NCI-H1048 (cell line): ENCODE data around the gene OR10H4.
"Not testable (repeated sequence)": the region's sequence is repeated elsewhere in the genome, so short reads cannot be mapped to it uniquely, and the experiment has no call there.

Experiments
- DNase-seq: peaks from one replicate; lab custom pipeline; 2025; lab: John Stamatoyannopoulos, UW

The OR10H4 gene

DNA sequence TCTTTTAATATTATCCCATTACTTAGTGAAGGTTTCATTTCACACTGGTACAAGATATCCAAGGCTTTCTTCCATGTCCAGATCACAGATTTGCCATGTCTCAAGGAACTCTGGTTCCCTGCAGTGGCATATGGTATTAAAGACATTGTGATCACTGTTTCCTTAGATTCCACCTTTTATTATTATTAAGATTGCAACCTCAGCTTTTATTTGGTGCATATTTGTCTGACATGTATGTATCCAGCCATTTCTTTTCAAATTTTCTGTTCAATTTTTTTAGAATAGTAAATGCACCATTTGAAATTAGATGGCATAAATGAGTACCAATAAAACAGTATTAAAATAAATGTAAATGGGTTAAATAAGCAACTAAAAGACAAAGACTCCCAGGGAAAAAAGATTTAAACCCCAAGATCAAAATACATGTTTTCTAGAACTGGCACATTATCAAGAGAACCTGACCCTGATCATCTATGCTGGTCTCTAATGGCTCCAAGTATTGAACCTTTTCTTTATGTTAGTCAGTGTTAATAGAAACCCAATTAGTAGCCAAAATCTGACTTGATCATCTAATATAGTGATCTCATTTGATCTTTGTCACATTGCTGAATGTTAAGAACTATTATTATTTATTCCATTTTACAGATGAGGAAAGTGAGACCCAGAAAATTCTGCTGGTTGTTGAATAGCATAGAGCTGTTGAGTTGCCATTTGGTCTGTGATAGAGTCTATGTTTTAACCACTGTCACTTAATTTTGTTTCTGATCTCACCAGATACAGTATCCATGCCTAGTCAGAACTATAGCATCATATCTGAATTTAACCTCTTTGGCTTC is at the start of gene OR10H4:
Gene OR10H4, plus strand, starts transcription at position 786 of the 836 bp plus-strand sequence. Its CDS starts 0 bp downstream, at position 786.
- no peak for DNase-seq

GRCh38 chr19:15899561-15899960 is 49.2 kb upstream of the OR10H4 start:
- not testable (repeated sequence) for DNase-seq

DNA sequence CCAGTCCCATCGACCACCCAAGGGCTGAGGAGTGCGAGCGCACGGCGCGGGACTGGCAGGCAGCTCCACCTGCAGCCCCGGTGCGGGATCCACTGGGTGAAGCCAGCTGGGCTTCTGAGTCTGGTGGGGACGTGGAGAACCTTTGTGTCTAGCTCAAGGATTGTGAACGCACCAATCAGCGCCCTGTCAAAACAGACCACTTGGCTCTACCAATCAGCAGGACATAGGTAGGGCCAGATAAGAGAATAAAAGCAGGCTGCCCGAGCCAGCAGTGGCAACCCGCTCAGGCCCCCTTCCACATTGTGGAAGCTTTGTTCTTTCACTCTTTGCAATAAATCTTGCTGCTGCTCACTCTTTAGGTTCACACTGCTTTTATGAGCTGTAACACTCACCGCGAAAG is 48.8 kb upstream of the OR10H4 start:
- DNase-seq: not testable (repeated sequence)

- DNase-seq: no peak
These were observed 48.3 kb upstream of the OR10H4 start for GRCh38 chr19:15900504-15900903.

DNA sequence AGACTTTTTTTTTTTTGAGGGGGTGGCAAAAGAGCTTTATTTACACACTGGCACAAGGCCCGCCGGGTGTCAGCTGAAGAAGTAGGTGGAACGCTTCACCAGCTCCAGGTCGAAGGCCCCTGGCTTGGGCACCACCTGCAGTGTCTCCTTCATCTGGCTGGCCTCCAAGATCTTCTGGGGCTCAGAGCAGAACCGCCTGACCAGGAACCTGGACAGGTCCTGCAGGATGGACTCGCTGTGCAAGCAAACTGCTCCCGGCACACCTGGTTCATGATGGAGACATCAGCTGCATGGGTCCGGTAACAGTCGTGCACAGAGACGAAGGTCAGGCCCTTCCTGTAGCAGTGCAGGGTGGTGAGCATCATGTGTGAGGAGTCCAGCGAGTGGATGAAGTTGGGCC is 46.6 kb upstream of the OR10H4 start:
- no peak for DNase-seq

DNA sequence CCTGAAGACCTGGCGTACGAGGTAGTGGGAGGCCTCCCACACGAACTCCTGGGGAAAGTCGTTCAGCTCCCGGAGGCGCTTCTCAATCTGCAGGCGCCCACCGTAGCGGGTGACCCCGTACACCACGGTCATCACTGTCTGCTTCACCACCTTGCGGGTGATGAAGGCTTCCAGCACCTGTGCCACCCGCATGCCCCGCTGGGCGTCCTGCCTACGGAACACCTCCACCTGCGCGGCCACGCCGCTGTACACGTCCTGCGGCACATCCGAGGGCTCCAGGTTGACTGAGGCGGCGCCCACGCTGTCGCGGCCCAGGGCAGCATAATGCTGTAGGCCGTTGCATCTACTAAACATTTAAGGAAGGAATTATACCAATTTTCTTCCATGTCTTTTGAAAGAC is 45.9 kb upstream of the OR10H4 start:
- not testable (repeated sequence) for DNase-seq

GRCh38 chr19:15905026-15905425 is 43.8 kb upstream of the OR10H4 start:
- DNase-seq: no peak

DNA sequence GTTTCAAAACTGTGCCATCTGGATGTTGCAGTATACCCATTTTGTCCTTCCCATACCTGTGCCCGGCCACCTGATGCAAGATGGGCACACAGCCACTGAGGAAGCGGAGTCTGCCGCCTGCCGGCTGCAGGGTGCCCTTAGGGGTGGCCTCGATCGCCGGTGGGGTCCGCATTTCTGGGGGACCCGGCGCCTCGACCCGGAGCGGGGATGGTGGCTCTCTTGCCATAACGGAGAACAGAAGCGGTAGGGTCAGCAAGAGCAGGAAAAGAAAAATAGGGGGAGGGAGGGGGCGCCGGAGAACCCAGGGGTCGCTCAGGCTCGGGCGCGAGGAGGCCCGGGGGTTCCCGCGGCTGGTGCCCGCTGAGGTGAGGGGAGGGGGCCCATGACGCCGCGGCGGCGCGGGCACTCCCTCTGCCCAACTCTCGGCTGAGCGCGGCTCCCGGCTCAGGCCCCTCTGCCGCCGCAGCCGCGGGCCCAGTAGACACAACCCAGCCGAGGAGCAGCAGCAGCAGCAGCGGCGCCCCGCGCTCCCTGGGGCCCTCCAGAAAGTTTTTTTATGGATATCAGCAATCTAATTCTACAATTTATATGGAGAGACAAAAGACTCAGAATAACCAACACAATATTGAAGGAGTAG is 37.1 kb upstream of the OR10H4 start:
- DNase-seq: no peak

DNA sequence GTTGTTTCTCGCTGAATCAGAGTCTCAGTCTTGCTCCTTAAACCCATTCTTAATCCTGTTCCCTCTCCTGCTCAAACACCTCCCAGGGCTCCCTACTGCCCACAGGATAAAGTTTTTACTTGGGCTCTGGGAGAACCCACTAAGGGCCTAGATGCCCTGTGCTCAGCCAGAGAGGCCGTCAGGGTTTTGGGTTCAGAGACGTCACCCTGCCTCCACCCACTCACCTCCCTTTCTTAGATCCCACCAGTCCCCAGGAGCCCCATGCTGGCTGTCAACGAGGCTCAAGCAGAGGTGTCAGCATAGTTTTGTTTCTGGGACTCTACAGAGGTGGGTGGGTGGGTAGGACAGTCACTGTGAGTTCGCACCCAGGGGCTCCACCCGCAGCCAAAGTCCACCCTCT is 35.4 kb upstream of the OR10H4 start:
- no peak for DNase-seq

DNA sequence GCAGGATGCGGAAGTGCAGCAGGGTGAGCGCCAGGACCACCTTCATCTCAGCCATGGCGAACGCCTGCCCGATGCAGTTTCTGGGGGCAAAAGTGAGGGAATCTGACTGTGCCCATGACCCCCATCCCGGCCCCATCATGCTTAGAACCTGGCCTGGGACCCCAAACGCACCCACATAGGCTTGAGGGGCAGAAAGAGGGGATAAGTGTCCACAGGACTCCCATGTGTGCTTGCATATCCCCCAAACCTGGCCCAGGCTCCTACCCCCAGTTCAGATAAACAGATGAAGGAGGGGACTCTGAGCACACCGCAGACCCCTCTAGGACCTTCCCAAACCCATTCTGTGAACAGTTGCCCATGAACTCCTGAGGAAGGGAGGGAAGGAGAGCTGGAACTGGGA is 35.0 kb upstream of the OR10H4 start:
- DNase-seq: no peak

- DNase-seq: no peak
These were observed 33.7 kb upstream of the OR10H4 start for GRCh38 chr19:15915109-15915508.

DNA sequence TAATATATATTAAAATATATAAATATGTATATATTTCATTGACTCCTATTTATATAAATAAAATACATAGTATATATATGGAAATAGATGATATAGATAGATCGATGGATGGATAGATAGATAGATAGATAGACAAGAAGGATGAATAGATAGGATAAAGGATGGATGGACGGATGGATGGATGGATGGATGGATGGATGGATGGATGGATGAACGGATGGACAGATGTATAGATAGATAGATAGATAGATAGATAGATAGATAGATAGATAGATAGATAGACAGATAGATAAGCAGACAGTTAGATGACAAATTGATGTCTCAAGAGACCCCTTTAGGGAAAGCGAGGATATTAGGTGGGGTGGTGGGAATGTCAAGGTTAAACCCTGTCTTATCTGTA is 29.6 kb upstream of the OR10H4 start:
- no peak for DNase-seq

GRCh38 chr19:15922021-15922420 is 26.8 kb upstream of the OR10H4 start:
- DNase-seq: no peak

DNA sequence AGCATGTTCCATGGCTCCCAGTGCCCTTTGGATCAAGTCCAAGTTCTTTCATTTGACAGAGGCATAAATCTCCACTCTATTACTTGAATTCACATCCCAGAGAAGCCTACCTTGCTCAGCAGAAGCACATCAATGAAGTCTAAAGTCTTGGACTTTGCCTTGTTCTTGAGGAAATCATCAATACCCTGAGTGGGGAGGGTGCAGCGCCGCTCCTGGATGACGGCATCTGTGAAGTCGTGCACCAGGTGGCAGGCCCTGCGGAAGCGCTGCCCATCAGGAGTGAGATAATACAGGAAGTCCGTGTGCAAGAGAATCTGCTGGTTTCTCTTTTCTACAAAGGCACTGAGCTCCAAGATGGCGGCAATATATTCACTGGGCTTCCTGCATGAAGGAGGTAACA is 25.1 kb upstream of the OR10H4 start:
- DNase-seq: no peak

DNA sequence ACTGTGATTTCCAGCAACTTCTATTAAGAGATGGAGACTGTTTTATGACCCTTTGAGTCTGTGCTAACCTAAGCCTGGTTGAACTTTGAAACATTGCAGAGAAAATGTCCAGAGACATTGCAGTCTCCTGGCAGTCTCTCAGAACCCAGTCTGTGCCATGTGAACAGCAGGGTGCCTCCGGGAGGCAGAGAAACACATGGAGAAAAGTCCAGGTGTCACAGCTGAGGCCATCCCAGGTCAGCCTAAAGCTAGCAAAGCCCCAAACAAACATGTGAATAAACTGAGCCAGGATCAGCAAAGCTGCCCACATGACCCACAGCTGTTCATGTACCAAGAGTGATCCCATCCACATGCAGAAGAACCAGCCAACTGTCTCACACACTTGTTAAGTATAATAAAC is 22.3 kb upstream of the OR10H4 start:
- no peak for DNase-seq

DNA sequence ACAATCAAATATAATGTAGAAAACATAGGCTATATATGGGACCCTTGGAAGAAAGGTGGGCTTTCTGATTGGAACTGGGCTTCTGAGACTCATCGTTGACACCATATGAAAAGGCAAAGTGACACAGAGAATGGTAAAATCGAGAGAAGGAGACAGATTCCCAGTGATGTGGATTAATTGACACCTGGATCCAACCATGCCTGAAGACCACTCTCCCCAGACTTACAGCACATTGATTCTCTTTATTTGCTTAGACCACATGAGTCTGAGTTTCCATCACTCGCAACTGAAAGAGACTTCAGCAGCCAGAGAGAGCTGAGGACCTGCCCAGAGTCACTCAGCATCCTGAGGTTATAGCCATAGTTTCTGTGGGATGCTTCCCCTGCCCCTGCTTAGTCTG is 20.5 kb upstream of the OR10H4 start:
- no peak for DNase-seq

- not testable (repeated sequence) for DNase-seq
These were observed 15.0 kb upstream of the OR10H4 start for GRCh38 chr19:15933761-15934331.

DNA sequence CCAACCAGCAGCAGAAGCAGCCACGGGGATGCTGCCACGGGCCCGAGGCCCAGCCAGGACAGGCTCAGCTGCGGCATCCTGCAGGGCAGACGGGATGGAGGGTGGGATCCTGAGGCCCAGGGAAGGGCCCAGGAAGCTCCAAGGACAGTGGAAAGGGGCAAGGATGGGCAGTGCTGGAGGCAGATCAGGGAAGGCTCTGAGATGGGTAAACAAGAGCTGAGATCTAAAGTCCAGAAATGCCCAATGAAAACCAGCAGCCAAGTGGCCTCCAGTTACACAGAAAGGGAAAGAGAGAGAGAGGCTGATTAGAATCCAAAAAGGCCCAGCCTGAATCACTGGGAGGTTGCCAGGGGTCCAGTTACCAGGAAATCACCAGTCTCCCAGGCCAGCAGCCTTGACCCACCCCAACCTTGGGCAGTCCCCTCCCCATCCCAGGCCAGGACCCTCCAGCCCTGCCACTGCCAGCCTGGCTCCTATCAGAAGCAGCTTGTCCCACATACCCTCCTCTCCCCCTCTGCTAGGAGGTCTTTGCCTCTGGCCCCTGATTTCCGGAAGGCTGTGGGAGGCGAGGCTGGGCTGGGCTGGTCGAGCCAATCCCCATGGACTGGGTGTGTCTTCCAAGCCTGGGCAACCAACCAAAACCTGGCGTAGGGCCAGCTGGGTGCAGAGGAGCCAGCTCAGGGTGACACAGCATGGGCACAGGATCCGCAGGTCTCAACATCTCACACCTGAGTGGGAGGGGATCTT is 14.3 kb upstream of the OR10H4 start, which contains the start of gene CYP4F11:
Gene CYP4F11, minus strand, starts transcription at position 198 of the 747 bp plus-strand sequence. Its CDS starts 121 bp downstream, at position 77.
- no peak for DNase-seq

DNA sequence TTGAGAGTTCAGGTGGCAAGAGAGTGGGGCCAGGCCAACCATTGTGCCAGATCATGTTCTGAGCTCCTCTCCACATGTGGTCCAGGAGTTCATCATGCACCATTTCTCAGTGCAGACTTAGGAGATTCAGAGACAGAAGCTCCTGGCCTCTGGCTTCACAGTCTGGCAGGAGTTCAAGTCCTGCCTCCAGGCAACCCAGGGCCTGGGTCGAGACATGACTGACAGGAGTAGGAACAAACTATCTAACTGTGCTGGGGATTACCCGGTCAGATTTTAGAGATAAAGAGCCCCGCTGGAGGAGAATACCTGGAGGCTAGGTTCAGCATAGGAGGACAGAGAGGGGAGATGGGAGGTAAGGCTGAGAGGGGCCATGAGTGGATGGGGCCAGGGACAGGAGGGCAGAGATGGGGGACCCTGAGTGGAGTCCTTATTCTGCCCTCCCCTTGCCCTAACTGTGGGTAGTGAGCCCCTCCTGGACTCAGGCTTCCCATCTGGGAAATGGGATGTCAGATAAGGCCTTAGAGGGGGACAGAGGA is 13.6 kb upstream of the OR10H4 start:
- DNase-seq: no peak

- DNase-seq: no peak
These were observed 12.6 kb upstream of the OR10H4 start for GRCh38 chr19:15936173-15936572.

DNA sequence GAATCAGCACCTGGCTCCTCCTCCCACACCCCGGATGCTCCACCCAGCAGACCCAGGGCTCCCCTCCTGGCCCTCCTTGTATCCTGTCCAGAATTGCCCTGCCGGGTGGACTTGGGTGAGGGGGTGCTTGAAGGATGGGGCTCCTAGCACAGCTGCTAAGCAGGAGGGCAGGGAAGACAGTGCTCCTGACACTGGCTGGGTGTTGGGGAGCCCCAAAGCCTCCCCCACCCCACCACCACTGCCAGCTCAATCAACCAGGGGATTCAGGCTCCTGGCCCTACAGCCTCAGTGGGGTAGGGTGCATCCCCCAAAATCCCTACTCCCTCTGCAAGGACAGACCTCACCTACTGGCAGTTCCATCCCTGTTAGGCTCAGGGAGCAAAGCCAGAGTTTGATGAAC is 11.9 kb upstream of the OR10H4 start:
- no peak for DNase-seq

GRCh38 chr19:15937771-15938170 is 11.0 kb upstream of the OR10H4 start:
- DNase-seq: no peak
